HG03103 (cell line): ENCODE measurements around the gene GPATCH8.
"Not testable (repeated sequence)": the region's sequence is repeated elsewhere in the genome, so short reads cannot be mapped to it uniquely, and the experiment has no call there.

Source experiments
- ATAC-seq: cut with Tn5 transposase; IDR thresholded peaks from one replicate; pipeline ENCODE4 v1.9.1; 2021; ENCODE audit warnings: low read depth; ENCODE audit not compliant: unreplicated experiment

The GPATCH8 gene

GRCh38 chr17:44503147-44504029 is at the start of gene GPATCH8:
GPATCH8 (minus strand) TSS chr17:44503406; CDS start chr17:44503370, 36 bp downstream.
- peak; percentile 81 for ATAC-seq

GRCh38 chr17:44552361-44552760 is 49.2 kb upstream of the GPATCH8 start:
- ATAC-seq = no peak

DNA sequence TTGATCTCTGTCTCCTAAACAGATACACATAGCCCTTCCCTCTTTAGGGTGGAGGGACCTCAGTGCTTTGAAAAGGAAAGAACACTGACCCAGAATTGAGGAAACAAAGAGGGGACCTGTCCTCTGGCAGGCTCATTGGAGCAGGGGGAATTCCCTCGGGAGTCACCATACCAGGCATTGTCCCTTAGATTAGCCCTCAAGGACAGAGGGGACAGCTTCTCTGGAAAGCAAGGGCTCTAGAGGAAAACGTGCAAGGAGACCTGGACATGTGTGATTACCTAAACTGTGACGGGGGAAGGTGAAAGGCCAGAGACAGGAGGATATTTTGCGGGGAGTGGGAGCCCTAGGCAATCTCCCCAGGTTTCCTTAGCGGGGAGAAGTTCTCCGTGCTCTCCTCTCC is 46.5 kb upstream of the GPATCH8 start:
- no peak for ATAC-seq

- no peak for ATAC-seq
Observed at GRCh38 chr17:44548376-44549230, 45.4 kb upstream of the GPATCH8 start.

DNA sequence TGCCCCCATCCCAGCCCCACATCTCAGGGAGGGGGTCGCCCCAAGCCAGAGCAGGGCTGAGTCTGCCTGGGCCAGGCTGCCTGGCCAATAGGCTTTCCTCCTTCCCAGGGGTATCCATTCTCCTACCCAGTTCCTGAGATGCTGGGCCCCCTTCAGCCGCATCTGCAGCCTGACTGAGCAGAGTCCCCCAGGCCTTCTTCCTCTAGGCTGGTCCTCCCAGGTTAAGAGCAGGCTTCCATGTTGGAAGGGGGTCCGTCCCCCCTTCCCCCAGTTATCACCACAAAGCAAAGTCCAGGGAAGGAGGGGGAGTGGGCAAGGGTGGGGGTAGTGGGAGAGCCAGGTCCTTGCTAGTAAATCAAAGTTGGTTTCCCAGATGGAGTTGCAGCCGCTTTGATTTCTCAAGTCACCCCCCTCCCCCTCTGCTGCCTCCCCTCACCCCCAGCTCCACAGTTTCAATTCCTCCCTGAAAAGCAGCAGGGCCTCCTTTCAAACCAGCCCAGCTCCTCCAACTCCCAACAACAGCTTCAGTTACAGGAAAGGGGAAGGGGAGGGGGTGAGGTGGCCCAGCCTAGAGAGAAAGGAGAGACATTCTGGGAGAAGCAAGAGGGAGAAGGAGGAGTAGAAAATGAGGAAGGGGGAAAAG is 44.5 kb upstream of the GPATCH8 start:
- no peak for ATAC-seq

GRCh38 chr17:44546671-44547606 is 43.7 kb upstream of the GPATCH8 start:
- ATAC-seq = no peak

GRCh38 chr17:44543905-44544523 is 40.8 kb upstream of the GPATCH8 start:
- ATAC-seq = no peak

- ATAC-seq = no peak
Observed at GRCh38 chr17:44543213-44543904, 40.2 kb upstream of the GPATCH8 start.

DNA sequence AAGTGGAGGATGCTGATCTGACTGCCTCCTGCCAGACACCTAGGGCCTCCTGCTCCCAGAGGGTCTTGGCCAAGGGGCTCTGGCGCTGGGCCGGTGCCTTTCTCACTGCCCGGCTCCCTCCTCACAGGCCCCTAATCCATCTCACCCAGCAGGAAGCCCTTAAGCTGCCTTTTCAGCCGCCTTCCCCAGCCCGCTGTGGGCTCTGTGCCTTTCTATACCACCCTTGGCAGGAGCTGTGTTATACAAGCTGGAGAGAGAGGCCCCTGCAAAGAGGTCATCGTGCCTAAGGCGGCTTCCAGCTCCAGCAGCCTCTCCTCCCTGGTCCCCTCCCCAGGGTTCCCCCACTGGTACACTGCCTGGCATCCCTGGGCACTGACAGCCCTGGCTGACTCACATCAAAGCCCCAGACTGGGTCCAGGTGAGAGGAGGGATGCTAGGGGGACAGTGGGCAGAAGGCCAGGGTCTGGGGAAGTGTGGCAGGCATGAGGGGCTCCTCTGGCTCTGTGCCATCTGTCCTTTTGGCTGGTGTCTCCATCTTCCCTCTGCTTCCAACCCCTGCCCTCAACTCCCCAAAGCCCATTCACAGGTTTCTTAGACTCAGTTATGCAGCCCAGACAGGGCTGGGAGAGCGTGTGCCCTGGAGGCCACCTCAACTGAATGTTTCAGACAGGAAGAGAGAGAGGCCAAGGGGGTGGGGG is 38.8 kb upstream of the GPATCH8 start:
- no peak for ATAC-seq

GRCh38 chr17:44540246-44541084 is 37.3 kb upstream of the GPATCH8 start:
- ATAC-seq = no peak

DNA sequence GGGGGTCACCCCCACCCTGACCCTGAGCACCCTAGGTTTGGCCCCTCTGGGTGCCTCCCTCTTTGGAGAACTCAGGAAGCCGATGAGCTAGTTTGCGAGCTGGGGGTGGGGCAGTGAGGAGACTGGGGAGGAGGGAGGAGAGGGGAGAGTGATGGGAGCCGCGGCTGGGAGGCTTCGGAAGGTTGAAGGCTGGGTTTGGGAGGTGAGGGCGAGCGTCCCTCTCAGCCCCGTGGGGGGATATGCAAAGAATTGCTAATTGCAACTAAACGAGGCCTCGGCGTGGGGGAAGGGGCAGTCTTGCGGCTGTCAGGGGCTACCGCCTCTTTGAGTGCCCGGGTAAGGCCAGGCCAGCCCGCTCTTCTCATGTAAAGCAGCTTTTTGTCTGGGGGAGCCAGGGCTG is 36.5 kb upstream of the GPATCH8 start:
- no peak for ATAC-seq

DNA sequence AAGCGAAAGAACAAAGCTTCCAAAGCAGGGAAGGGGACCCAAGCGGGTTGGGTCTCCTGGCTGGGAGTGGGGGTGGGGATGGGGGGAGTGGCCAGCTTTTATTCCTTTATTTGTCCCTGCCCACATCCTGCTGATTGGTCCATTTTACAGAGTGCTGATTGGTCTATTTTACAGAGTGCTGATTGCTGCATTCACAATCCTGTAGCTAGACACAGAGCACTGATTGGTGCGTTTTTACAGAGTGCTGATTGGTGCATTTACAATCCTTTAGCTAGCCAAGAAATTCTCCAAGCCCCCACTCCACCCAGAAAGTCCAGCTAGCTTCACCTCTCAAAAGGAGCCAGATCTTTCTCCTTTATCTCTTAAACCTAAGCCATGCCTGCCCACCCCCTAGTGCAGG is 34.7 kb upstream of the GPATCH8 start:
- not testable (repeated sequence) for ATAC-seq

DNA sequence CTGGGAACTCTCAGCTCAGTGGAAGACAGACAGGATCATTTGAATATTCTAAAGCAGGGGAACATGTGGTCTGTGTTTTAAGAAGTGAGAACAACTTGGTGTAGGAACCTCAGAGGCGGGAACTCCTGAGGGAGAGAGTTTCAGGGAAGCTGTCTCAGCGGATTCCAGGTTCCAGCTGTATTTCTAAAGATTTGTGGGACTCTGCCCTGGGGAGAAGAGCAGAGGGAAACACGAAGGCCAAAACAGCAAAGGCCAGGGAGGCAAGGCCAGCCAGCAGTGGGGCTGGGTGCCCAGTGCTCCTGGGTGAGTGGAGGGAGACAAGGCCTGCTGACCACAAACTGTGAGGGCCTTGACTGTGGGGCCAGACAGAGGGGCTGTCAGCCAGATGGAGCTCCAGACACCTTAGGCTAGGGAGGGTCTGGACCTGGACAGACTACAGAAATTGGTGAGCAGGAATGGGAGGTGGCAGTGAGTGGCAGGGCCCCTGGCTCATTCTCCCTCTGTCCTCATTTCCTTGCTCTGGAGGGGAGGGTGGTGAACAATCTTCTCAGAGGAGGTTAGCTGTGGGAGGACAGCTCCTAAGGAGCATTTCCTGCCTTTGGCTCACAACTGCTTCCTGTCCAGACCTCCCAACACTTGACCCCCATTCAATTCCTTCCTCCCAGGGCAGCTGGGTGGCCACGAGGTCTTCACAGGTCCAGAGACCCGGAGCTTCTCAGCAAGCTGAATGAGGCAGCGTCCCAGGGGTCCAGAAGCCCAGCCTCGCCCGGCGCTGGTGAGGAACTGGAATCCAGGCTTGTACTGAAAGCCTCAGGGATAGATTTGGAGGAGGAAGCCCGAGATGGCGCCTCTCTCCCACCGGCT is 33.1 kb upstream of the GPATCH8 start:
- ATAC-seq = no peak

DNA sequence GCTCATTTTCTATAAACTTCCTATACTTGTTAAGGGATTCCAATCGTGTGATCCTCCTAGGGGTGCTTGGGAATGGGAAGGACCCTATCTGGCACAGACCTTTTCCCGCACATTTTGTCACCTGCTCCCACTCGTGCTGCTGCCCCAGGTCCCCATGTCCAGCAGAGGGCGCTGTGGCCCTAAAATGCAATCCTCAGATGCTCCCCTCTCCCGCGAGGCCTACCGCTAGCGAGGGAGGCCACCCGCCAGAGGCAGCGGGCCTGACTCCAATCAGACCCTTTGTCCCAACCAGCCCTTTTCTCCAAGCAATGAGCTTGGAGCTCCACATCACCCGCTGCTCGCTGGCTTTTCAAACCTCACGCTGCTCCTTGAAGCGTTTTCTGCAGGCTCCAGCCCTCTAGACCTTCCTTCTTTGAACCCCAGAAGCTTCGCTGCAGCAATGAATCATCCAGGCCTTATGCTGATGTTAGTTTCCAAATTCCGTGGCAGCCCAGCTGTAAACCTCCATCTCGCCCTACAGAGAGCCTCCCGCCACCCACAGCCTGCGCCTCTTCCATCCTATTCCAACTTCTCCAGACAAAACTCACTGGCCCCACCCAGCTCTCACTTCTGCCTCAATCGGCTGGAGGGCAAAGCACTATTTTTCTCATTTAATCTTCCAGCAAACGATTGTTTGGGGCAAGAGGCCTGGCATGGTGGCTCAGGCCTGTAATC is 30.5 kb upstream of the GPATCH8 start:
- ATAC-seq = no peak

DNA sequence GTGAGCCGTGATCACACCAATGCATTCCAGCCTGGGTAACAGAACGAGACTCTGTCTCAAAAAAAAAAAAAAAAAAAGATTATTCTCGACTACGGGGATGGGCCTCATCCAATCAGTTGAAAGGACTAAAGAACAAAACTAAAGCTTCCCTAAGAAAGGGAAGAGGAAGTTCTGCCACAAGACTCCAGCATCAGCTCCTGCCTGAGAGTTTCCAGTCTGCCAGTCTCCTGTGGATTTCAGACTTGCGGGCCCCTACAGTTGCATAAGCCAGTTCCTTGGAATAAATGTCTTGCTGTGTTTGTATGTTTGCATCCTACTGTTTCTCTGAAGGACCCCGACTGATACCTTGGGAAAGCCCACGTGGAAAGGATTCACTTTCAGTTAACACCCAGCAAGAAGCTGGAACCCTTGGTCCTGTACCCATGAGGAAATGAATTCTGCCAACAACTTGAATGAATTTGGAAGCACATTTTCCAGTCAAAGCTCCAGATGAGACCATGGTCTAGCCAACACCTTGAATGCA is 27.8 kb upstream of the GPATCH8 start:
- ATAC-seq = no peak

DNA sequence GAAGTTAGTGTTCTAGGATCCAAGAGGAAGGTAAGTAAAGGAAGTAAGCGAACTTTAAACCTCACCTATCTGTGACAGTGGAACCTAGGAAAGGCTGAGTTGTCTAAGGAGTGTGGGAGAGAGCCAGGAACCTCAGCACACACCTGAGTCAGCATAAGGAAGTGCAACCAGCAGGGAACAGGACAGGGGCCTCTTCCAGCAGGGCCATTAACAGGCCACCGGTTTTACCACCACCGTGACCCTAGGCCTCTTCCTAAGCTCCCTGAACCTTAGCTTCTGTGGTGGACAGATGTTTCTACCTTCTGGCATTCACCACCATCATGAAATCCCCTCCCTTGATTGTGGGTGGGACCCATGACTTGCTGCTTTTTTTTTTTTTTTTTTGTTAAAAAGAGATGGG is 26.7 kb upstream of the GPATCH8 start:
- no peak for ATAC-seq
